ENCODE measurements around the gene SMTNL1. TPM values are rescaled to one million over a fixed set of nuclear protein-coding genes. Genes with fewer than 3 reads are reported as not detected.

Gene SMTNL1
- total RNA-seq, 4 donors from 2014 or later = not detected

- Histone ChIP-seq H3K4me3 (no peak overlapping the region), H3K36me3 (no peaks in the 10 kb centered on the region), H3K27me3 (no peaks in the 10 kb centered on the region), H3K9me3 (no peaks in the 10 kb centered on the region), H3K27ac (no peak overlapping the region), H3K4me1 (peaks cover 0 to 6% (median 0%) of the 10 kb centered on the region in 4 donors)
- TF ChIP-seq POLR2A (IDR thresholded peaks at IDR 0.05) = no peak
- TF ChIP-seq, protein P1, sequence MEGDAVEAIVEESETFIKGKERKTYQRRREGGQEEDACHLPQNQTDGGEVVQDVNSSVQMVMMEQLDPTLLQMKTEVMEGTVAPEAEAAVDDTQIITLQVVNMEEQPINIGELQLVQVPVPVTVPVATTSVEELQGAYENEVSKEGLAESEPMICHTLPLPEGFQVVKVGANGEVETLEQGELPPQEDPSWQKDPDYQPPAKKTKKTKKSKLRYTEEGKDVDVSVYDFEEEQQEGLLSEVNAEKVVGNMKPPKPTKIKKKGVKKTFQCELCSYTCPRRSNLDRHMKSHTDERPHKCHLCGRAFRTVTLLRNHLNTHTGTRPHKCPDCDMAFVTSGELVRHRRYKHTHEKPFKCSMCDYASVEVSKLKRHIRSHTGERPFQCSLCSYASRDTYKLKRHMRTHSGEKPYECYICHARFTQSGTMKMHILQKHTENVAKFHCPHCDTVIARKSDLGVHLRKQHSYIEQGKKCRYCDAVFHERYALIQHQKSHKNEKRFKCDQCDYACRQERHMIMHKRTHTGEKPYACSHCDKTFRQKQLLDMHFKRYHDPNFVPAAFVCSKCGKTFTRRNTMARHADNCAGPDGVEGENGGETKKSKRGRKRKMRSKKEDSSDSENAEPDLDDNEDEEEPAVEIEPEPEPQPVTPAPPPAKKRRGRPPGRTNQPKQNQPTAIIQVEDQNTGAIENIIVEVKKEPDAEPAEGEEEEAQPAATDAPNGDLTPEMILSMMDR (IDR thresholded peaks at IDR 0.05) = no peak
- peak in 1 of 3 donors; percentile 29 for DNase-seq
These were observed 5.2 kb downstream of the SMTNL1 start for GRCh38 chr11:57542582-57542981.

GRCh38 chr11:57543593-57543992, 6.2 kb downstream of the SMTNL1 start:
- Histone ChIP-seq H3K27ac (no peak overlapping the region), H3K4me1 (peaks cover 0 to 8% (median 0%) of the 10 kb centered on the region in 4 donors), H3K9me3 (no peaks in the 10 kb centered on the region), H3K4me3 (no peak overlapping the region), H3K36me3 (no peaks in the 10 kb centered on the region), H3K27me3 (no peaks in the 10 kb centered on the region)
- TF ChIP-seq, protein P1 (IDR thresholded peaks at IDR 0.05) = no peak
- TF ChIP-seq POLR2A (IDR thresholded peaks at IDR 0.05) = no peak
- peak in 1 of 3 donors; percentile 31 for DNase-seq

DNA sequence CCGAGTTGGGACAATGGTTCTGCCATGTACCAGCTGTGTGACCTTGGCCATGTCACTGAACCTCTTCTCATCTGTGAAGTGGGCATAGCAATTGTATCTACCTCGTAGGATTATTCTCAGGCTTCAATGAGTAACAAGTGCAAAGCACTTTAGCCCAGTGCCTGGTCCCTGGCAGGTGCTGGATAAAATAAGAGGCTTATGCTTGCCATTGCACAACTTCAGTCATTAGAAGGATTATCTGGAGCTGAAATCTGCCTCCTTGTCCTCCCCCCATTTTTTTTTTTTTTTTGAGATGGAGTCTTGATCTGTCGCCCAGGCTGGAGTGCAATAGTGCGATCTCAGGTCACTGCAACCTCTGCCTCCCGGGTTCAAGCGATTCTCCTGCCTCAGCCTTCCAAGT, 7.2 kb downstream of the SMTNL1 start:
- no peaks in the 10 kb centered on the region for H3K27me3 ChIP-seq
- no peak for DNase-seq
- H3K27ac ChIP-seq = no peak overlapping the region
- TF ChIP-seq, protein P1 (IDR thresholded peaks at IDR 0.05) = no peak
- no peak for TF ChIP-seq POLR2A (IDR thresholded peaks at IDR 0.05)
- no peak overlapping the region for H3K4me3 ChIP-seq
- no peaks in the 10 kb centered on the region for H3K9me3 ChIP-seq
- H3K4me1 ChIP-seq = peaks cover 0 to 8% (median 0%) of the 10 kb centered on the region in 4 donors
- H3K36me3 ChIP-seq = peaks cover 0 to 5% (median 0%) of the 10 kb centered on the region in 3 donors

GRCh38 chr11:57545883-57546282, 8.5 kb downstream of the SMTNL1 start:
- no peaks in the 10 kb centered on the region for H3K27me3 ChIP-seq
- TF ChIP-seq POLR2A (IDR thresholded peaks at IDR 0.05) = no peak
- TF ChIP-seq, protein P1 (IDR thresholded peaks at IDR 0.05) = no peak

DNA sequence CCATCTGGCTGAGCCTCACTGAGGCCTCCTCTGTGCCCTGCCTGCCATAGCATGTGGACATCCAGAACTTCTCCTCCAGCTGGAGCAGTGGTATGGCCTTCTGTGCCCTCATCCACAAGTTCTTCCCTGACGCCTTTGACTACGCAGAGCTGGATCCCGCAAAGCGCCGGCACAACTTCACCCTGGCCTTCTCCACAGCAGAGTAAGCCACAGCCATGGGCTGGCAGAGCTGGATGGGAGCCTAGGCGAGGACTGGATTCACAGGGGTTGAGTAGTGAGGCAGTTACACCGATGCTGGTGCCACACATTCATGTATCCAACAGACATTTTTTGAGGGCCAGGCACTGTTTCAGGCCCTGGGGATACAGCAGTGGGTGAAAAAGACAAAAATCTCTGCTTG, 9.1 kb downstream of the SMTNL1 start:
- DNase-seq = no peak
- Histone ChIP-seq H3K4me1 (peaks cover 0 to 8% (median 0%) of the 10 kb centered on the region in 4 donors), H3K9me3 (no peaks in the 10 kb centered on the region), H3K27me3 (no peaks in the 10 kb centered on the region), H3K4me3 (no peak overlapping the region), H3K27ac (no peak overlapping the region), H3K36me3 (peaks cover 0 to 22% (median 0%) of the 10 kb centered on the region in 3 donors)
- TF ChIP-seq POLR2A (IDR thresholded peaks at IDR 0.05) = no peak
- TF ChIP-seq, protein P1 (IDR thresholded peaks at IDR 0.05) = no peak

More at GRCh38 chr11:57545883-57546282, 8.5 kb downstream of the SMTNL1 start:
- Histone ChIP-seq H3K36me3 (peaks cover 0 to 18% (median 0%) of the 10 kb centered on the region in 3 donors), H3K27ac (no peak overlapping the region), H3K9me3 (no peaks in the 10 kb centered on the region), H3K4me1 (peaks cover 0 to 8% (median 0%) of the 10 kb centered on the region in 4 donors), H3K4me3 (no peak overlapping the region)
- DNase-seq = no peak

Measured in Peyer's patch (tissue), 4 donors.